Measurements from ENCODE around the gene AXDND1.
"Not testable (repeated sequence)": the region's sequence is repeated elsewhere in the genome, so short reads cannot be mapped to it uniquely, and the experiment has no call there.

GRCh38 chr1:179418706-179419105 is 52.9 kb downstream of the AXDND1 start:
- TF ChIP-seq CSDC2 (CRISPR knock-in tag; IDR thresholded peaks at IDR 0.05); ZNF8 (CRISPR knock-in tag; IDR thresholded peaks at IDR 0.05); ESRRG (CRISPR knock-in tag; IDR thresholded peaks at IDR 0.05); PATZ1 (CRISPR knock-in tag; IDR thresholded peaks at IDR 0.05; ENCODE audit: borderline replicate concordance); ARNTL (CRISPR knock-in tag; IDR thresholded peaks at IDR 0.05; ENCODE audit: borderline replicate concordance, low read depth); ZFP30 (CRISPR knock-in tag; IDR thresholded peaks at IDR 0.05); PPARA (CRISPR knock-in tag; IDR thresholded peaks at IDR 0.05; ENCODE audit: borderline replicate concordance); CSRNP3 (CRISPR knock-in tag; IDR thresholded peaks at IDR 0.05): not testable (repeated sequence)

Data from SK-N-SH treated with all-trans-retinoic acid at 6 μM for 48 hours (cell line).